ENCODE measurements around the gene KANSL3. TPM values are rescaled to one million over a fixed set of nuclear protein-coding genes. Genes with fewer than 3 reads are reported as not detected.

The KANSL3 gene
- 10 to 100 TPM; 20.1 to 39.6 (median 36.0) TPM for total RNA-seq

- peak within 1 kb of the TSS; percentile 46 for H3K4me3 ChIP-seq (ENCODE audit: low read depth, poor library complexity, severe bottlenecking)
- 9 to 13% methylated on average over 37 to 49 of the region's 67 CpGs for WGBS, 2 donors
- TF ChIP-seq POLR2A (IDR thresholded peaks at IDR 0.05) (peak in 1 of 2 donors; percentile 95), CTCF (IDR thresholded peaks at IDR 0.05) (no peak)
- intact Hi-C loops (cut with DNase I; ENCODE audit: low total_unique reads), result no loop called here
- DNase-seq (ENCODE audit: low spot score in 2 of 2), result peak; percentile 87 to 98
These were observed at the start of gene KANSL3 for GRCh38 chr2:96638144-96639121. Gene KANSL3 (minus strand): TSS chr2:96638312. CDS start chr2:96637135, 1,177 bp downstream.

- WGBS, 2 donors, result 93 to 98% methylated on average over 3 of the region's 3 CpGs
- intact Hi-C loops (cut with DNase I; ENCODE audit: low total_unique reads), result no loop called here
- no peak for DNase-seq (ENCODE audit: low spot score in 2 of 2)
- TF ChIP-seq CTCF (IDR thresholded peaks at IDR 0.05) (no peak), POLR2A (IDR thresholded peaks at IDR 0.05) (no peak)
- H3K4me3 ChIP-seq (ENCODE audit: low read depth, poor library complexity, severe bottlenecking), result no peak overlapping the region
These were observed 49.2 kb upstream of the KANSL3 start for GRCh38 chr2:96687266-96687665.

DNA sequence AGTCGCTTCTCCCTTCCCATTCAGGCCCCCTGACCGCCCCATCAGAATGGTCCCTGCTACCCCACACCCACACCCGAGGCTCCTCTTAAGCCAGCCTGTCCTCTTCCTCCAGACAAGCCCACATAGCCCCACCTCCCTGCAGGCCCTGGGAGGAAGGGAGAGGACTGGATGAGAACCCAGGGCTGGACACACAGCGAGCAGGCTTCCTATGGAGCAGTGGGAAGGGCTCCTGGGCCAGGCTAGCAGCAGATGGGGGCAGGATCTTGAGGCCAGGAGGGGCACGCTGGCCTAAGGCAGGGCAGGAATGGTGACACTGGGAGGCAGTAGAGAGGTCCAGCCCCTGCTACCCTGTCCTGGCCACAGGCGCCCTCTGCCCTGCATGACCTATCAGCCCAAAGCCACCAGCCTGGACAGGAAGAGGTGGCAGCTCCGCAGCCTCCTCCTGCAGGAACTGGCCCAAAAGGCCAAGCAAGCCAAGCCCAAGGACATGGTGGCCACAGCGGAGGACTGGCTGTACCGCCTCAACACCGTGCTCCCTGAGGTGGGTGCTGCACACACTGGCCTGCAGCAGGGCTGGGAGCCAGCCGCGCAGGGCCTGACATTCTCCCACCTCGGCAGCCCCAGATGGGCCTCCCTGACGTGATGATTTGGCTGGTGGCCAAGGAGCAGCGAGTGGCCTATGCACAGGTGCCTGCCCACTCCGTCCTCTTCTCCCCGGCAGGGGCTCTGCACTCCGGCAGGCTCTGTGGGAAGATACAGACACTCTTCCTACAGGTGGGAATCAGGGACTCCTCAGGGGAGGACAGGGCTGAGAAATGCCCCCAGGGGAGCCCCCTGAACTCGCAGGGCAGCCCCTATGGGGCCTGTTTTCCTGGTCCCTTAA lies 47.7 kb upstream of the KANSL3 start:
- TF ChIP-seq POLR2A (IDR thresholded peaks at IDR 0.05) (no peak), CTCF (IDR thresholded peaks at IDR 0.05) (no peak)
- no peak overlapping the region for H3K4me3 ChIP-seq (ENCODE audit: low read depth, poor library complexity, severe bottlenecking)
- intact Hi-C loops (cut with DNase I; ENCODE audit: low total_unique reads), result no loop called here
- no peak for DNase-seq (ENCODE audit: low spot score in 2 of 2)
- 41 to 53% methylated on average over 13 to 19 of the region's 19 CpGs for WGBS, 2 donors

GRCh38 chr2:96684883-96685576 lies 46.9 kb upstream of the KANSL3 start:
- no peak overlapping the region for H3K4me3 ChIP-seq (ENCODE audit: low read depth, poor library complexity, severe bottlenecking)
- 59 to 63% methylated on average over 16 of the region's 16 CpGs for WGBS, 2 donors
- DNase-seq (ENCODE audit: low spot score in 2 of 2), result no peak
- TF ChIP-seq CTCF (IDR thresholded peaks at IDR 0.05) (no peak), POLR2A (IDR thresholded peaks at IDR 0.05) (no peak)
- intact Hi-C loops (cut with DNase I; ENCODE audit: low total_unique reads), result no loop called here
